WTC11 (cell line): ENCODE data around the gene CA11.

Experiments
- CTCF ChIP-seq: fragments of 200-600 bp; IDR thresholded peaks from 2 replicates; pipeline ENCODE4 v1.8.0; 2022; ENCODE audit warnings: antibody characterized with exemption
- FOXJ3 ChIP-seq: sonication (generic); formaldehyde crosslinking; IDR thresholded peaks from 2 replicates; pipeline ENCODE4 v1.9.0; 2021; ENCODE audit warnings: missing genetic modification reagents, mild to moderate bottlenecking, borderline replicate concordance
- FOXK1 ChIP-seq: sonication (generic); formaldehyde crosslinking; IDR thresholded peaks from 2 replicates; pipeline ENCODE4 v1.8.0; 2022; ENCODE audit warnings: mild to moderate bottlenecking, moderate library complexity, missing genetic modification reagents
- MAX ChIP-seq: sonication (generic); formaldehyde crosslinking; IDR thresholded peaks from 2 replicates; pipeline ENCODE4 v1.8.0; 2022; ENCODE audit warnings: mild to moderate bottlenecking, missing genetic modification reagents
- NR1H2 ChIP-seq: sonication (generic); formaldehyde crosslinking; IDR thresholded peaks from 2 replicates; pipeline ENCODE4 v1.9.0; 2021; ENCODE audit warnings: mild to moderate bottlenecking, moderate library complexity, missing genetic modification reagents
- NR2C2 ChIP-seq: sonication (generic); formaldehyde crosslinking; IDR thresholded peaks from 2 replicates; pipeline ENCODE4 v1.8.0; 2022; ENCODE audit warnings: mild to moderate bottlenecking, missing genetic modification reagents
- STAT6 ChIP-seq: sonication (generic); formaldehyde crosslinking; conservative IDR thresholded peaks from 2 replicates; pipeline ENCODE4 v1.8.1; 2023; ENCODE audit warnings: mild to moderate bottlenecking, low read depth, missing genetic modification reagents, moderate library complexity
- ZNF121 ChIP-seq: sonication (generic); formaldehyde crosslinking; IDR thresholded peaks from 2 replicates; pipeline ENCODE4 v1.8.0; 2023; ENCODE audit warnings: missing genetic modification reagents

- TF ChIP-seq CTCF, result no peak
- TF ChIP-seq ZNF121 (CRISPR knock-in tag), result no peak
- TF ChIP-seq FOXK1 (CRISPR knock-in tag), result no peak
- no peak for TF ChIP-seq NR2C2 (CRISPR knock-in tag)
- TF ChIP-seq NR1H2 (CRISPR knock-in tag), result no peak
- TF ChIP-seq MAX (CRISPR knock-in tag), result no peak
- no peak for TF ChIP-seq FOXJ3 (CRISPR knock-in tag)
- TF ChIP-seq STAT6 (CRISPR knock-in tag), result no peak
Measured at GRCh38 chr19:48683349-48683748, 37.4 kb upstream of the CA11 start.
